Lower leg skin (tissue), 4 donors: Measurements from ENCODE around the gene TLK1. TPM values are rescaled to one million over a fixed set of nuclear protein-coding genes. Genes with fewer than 3 reads are reported as not detected.
"Not testable (repeated sequence)": the region's sequence is repeated elsewhere in the genome, so short reads cannot be mapped to it uniquely, and the experiment has no call there.

Experiments
- DNase-seq, 2 donors: peaks; one replicate each; pipeline ENCODE4 v3.0.0-alpha.2; 2019; ENCODE audit warnings: low spot score in 2 of 2
- H3K4me3 ChIP-seq: fragments of 200-600 bp; sonication (generic); 2 replicates; pipeline ENCODE4 v1.5.1; 2017; ENCODE audit warnings: mild to moderate bottlenecking, low read depth; ENCODE audit not compliant: poor library complexity, severe bottlenecking
- POLR2A ChIP-seq, 2 donors: fragments of 450-650 bp; IDR thresholded peaks; one replicate each; pipeline ENCODE4 v1.6.1; 2016 to 2017; ENCODE audit warnings: antibody characterized with exemption in 2 of 2, mild to moderate bottlenecking in 1 of 2, moderate library complexity in 1 of 2
- WGBS, 2 donors: methylation state at CpG; one replicate each; pipeline ENCODE4 v1.1.5; 2018; 5-methylcytosine and 5-hydroxymethylcytosine counted together
- intact Hi-C: fragments of 100-400 bp; cut with DNase I; formaldehyde crosslinking; loops from one replicate; pipeline ENCODE4 v1.15.0; 2023; ENCODE audit warnings: low total_unique reads
- total RNA-seq, 4 donors: library from RNA; depleted of rRNA; stranded (reverse); fragments of >200 nt; gene quantifications; one replicate each; pipeline ENCODE4 v1.1.0, GENCODE V29; 2016
- TF ChIP-seq, protein P1 (sequence below), 3 donors: fragments of 450-650 bp; IDR thresholded peaks; one replicate each; pipeline ENCODE4 v1.5.1; 2016; ENCODE audit warnings: antibody characterized with exemption in 3 of 3, mild to moderate bottlenecking in 3 of 3, moderate library complexity in 2 of 3

The TLK1 gene
- total RNA-seq, 4 donors from 2014 or later: 22.9 to 68.3 (median 26.2) TPM

GRCh38 chr2:171084128-171084527, 76.6 kb downstream of the TLK1 start:
- 59 to 63% methylated on average over 5 of the region's 5 CpGs for WGBS, 2 donors
- TF ChIP-seq, protein P1, sequence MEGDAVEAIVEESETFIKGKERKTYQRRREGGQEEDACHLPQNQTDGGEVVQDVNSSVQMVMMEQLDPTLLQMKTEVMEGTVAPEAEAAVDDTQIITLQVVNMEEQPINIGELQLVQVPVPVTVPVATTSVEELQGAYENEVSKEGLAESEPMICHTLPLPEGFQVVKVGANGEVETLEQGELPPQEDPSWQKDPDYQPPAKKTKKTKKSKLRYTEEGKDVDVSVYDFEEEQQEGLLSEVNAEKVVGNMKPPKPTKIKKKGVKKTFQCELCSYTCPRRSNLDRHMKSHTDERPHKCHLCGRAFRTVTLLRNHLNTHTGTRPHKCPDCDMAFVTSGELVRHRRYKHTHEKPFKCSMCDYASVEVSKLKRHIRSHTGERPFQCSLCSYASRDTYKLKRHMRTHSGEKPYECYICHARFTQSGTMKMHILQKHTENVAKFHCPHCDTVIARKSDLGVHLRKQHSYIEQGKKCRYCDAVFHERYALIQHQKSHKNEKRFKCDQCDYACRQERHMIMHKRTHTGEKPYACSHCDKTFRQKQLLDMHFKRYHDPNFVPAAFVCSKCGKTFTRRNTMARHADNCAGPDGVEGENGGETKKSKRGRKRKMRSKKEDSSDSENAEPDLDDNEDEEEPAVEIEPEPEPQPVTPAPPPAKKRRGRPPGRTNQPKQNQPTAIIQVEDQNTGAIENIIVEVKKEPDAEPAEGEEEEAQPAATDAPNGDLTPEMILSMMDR (IDR thresholded peaks at IDR 0.05): no peak
- TF ChIP-seq POLR2A (IDR thresholded peaks at IDR 0.05): no peak
- intact Hi-C loops: no loop called here
- H3K4me3 ChIP-seq: no peak overlapping the region
- DNase-seq: no peak

GRCh38 chr2:171083451-171083850, 77.2 kb downstream of the TLK1 start:
- 91 to 92% methylated on average over 2 of the region's 2 CpGs for WGBS, 2 donors
- intact Hi-C loops: no loop called here
- TF ChIP-seq POLR2A (IDR thresholded peaks at IDR 0.05): no peak
- TF ChIP-seq, protein P1 (IDR thresholded peaks at IDR 0.05): no peak
- DNase-seq: no peak
- no peak overlapping the region for H3K4me3 ChIP-seq

- TF ChIP-seq POLR2A (IDR thresholded peaks at IDR 0.05): no peak
- TF ChIP-seq, protein P1 (IDR thresholded peaks at IDR 0.05): no peak
- WGBS, 2 donors: 96% methylated on average over 3 of the region's 3 CpGs
- no peak for DNase-seq
- no peak overlapping the region for H3K4me3 ChIP-seq
- intact Hi-C loops: no loop called here
Observed at GRCh38 chr2:171081649-171082111, 79.0 kb downstream of the TLK1 start.

GRCh38 chr2:171080607-171081006, 80.1 kb downstream of the TLK1 start:
- TF ChIP-seq, protein P1 (IDR thresholded peaks at IDR 0.05): no peak
- no peak for TF ChIP-seq POLR2A (IDR thresholded peaks at IDR 0.05)
- DNase-seq: no peak
- WGBS, 2 donors: 90 to 95% methylated on average over 6 of the region's 6 CpGs
- H3K4me3 ChIP-seq: no peak overlapping the region
- intact Hi-C loops: no loop called here

- intact Hi-C loops, DNase-seq, H3K4me3 ChIP-seq: not testable (repeated sequence)
- WGBS, 2 donors: 85 to 97% methylated on average over 7 of the region's 7 CpGs
Observed at GRCh38 chr2:171076422-171076821, 84.3 kb downstream of the TLK1 start.

DNA sequence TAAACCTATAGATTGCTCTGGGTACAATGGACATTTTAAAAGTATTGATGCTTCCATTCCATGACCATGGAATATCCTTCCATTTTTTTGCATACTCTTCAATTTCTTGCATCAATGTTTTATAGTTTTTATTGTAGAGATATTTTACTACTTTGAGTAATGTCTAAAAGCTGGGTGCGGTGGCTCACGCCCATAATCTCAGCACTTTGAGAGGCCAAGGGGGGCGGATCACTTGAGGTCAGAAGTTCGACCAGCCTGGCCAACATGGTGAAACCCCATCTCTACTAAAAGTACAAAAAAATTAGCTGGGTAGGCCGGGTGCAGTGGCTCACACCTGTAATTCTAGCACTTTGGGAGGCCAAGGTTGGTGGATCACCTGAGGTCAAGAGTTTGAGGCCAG, 88.5 kb downstream of the TLK1 start:
- no peak for DNase-seq
- TF ChIP-seq, protein P1 (IDR thresholded peaks at IDR 0.05): no peak
- no peak for TF ChIP-seq POLR2A (IDR thresholded peaks at IDR 0.05)
- intact Hi-C loops: no loop called here
- 95 to 96% methylated on average over 5 of the region's 5 CpGs for WGBS, 2 donors
- H3K4me3 ChIP-seq: no peak overlapping the region
